H9 (cell line): Measurements from ENCODE around the gene IL17F. TPM values are rescaled to one million over a fixed set of nuclear protein-coding genes. Genes with fewer than 3 reads are reported as not detected.

ENCODE experiments used
- DNase-seq: peaks from one replicate; pipeline ENCODE4 v3.0.0-alpha.2; 2017
- H2AFZ ChIP-seq: one replicate; pipeline ENCODE4 v1.6.1; 2013; ENCODE audit warnings: mild to moderate bottlenecking, low read length, control low read depth, moderate library complexity
- H2AK5ac ChIP-seq: 2 replicates; pipeline ENCODE4 v1.6.1; 2013; ENCODE audit warnings: low read length, control low read depth, mixed read lengths; ENCODE audit not compliant: insufficient read length
- H2BK120ac ChIP-seq: one replicate; pipeline ENCODE4 v1.6.1; 2013; ENCODE audit warnings: low read depth, mild to moderate bottlenecking, low read length, control low read depth, inconsistent platforms; ENCODE audit not compliant: poor library complexity, severe bottlenecking
- H2BK12ac ChIP-seq: 2 replicates; pipeline ENCODE4 v1.6.1; 2013; ENCODE audit warnings: low read length, control low read depth, mixed read lengths, low read depth; ENCODE audit not compliant: insufficient read length
- H2BK15ac ChIP-seq: 2 replicates; pipeline ENCODE4 v1.6.1; 2013; ENCODE audit warnings: low read depth, low read length, control low read depth
- H2BK20ac ChIP-seq: one replicate; pipeline ENCODE4 v1.6.1; 2013; ENCODE audit warnings: low read depth, mild to moderate bottlenecking, low read length, control low read depth, inconsistent platforms; ENCODE audit not compliant: poor library complexity, severe bottlenecking
- H2BK5ac ChIP-seq: 2 replicates; pipeline ENCODE4 v1.6.1; 2013; ENCODE audit warnings: low read length, control low read depth, mixed read lengths; ENCODE audit not compliant: insufficient read length
- H3K14ac ChIP-seq: 2 replicates; pipeline ENCODE4 v1.6.1; 2013; ENCODE audit warnings: low read length, control low read depth; ENCODE audit not compliant: insufficient read depth
- H3K18ac ChIP-seq: 2 replicates; pipeline ENCODE4 v1.6.1; 2013; ENCODE audit warnings: low read depth, mild to moderate bottlenecking, mixed read lengths, low read length, control low read depth; ENCODE audit not compliant: insufficient read length
- H3K23ac ChIP-seq: 2 replicates; pipeline ENCODE4 v1.6.1; 2013; ENCODE audit warnings: low read length, control low read depth, mixed read lengths, low read depth; ENCODE audit not compliant: insufficient read length
- H3K23me2 ChIP-seq: 2 replicates; pipeline ENCODE4 v1.6.1; 2013; ENCODE audit warnings: low read depth, mild to moderate bottlenecking, mixed read lengths, low read length, control low read depth; ENCODE audit not compliant: insufficient read length, poor library complexity, severe bottlenecking
- H3K27ac ChIP-seq: 2 replicates; pipeline ENCODE4 v1.5.1; 2013; ENCODE audit warnings: low read length, control low read depth, mixed read lengths, low read depth; ENCODE audit not compliant: insufficient read length
- H3K27me3 ChIP-seq: 2 replicates; pipeline ENCODE4 v1.6.1; 2013; ENCODE audit warnings: low read length, control low read depth, inconsistent platforms; ENCODE audit not compliant: insufficient read depth
- H3K4ac ChIP-seq: 2 replicates; pipeline ENCODE4 v1.6.1; 2013; ENCODE audit warnings: low read depth, mild to moderate bottlenecking, control low read depth, inconsistent platforms, low read length, moderate library complexity
- H3K4me1 ChIP-seq: 2 replicates; pipeline ENCODE4 v1.6.1; 2013; ENCODE audit warnings: low read length, control low read depth, inconsistent platforms; ENCODE audit not compliant: insufficient read depth
- H3K4me2 ChIP-seq: 2 replicates; pipeline ENCODE4 v1.6.1; 2013; ENCODE audit warnings: low read length, control low read depth, mixed read lengths; ENCODE audit not compliant: insufficient read length, insufficient read depth
- H3K56ac ChIP-seq: 2 replicates; pipeline ENCODE4 v1.6.1; 2013; ENCODE audit warnings: low read depth, mild to moderate bottlenecking, mixed read lengths, low read length, control low read depth; ENCODE audit not compliant: insufficient read length
- H3K79me1 ChIP-seq: 2 replicates; pipeline ENCODE4 v1.6.1; 2013; ENCODE audit warnings: low read depth, mild to moderate bottlenecking, moderate library complexity, low read length, control low read depth, inconsistent platforms; ENCODE audit not compliant: insufficient read depth, poor library complexity, severe bottlenecking
- H3K79me2 ChIP-seq: 2 replicates; pipeline ENCODE4 v1.6.1; 2013; ENCODE audit warnings: low read length, control low read depth, inconsistent platforms; ENCODE audit not compliant: insufficient read depth
- H3K9ac ChIP-seq: 2 replicates; pipeline ENCODE4 v1.6.1; 2013; ENCODE audit warnings: low read length, control low read depth, mixed read lengths; ENCODE audit not compliant: insufficient read length; ENCODE audit errors: extremely low read depth
- H3K9me3 ChIP-seq: one replicate; pipeline ENCODE4 v1.6.1; 2013; ENCODE audit warnings: low read depth, low read length, inconsistent platforms; ENCODE audit not compliant: control insufficient read depth
- H3T11ph ChIP-seq: one replicate; pipeline ENCODE4 v1.6.1; 2013; ENCODE audit warnings: mild to moderate bottlenecking, low read length, control low read depth, inconsistent platforms
- H4K20me1 ChIP-seq: one replicate; pipeline ENCODE4 v1.6.1; 2013; ENCODE audit not compliant: control insufficient read depth, insufficient read length, insufficient read depth
- H4K5ac ChIP-seq: 2 replicates; pipeline ENCODE4 v1.6.1; 2013; ENCODE audit warnings: low read depth, mild to moderate bottlenecking, mixed read lengths, low read length, control low read depth; ENCODE audit not compliant: insufficient read length
- H4K8ac ChIP-seq: replicated peaks from 2 replicates; pipeline ENCODE4 v1.6.1; 2013; ENCODE audit warnings: low read length, control low read depth, mixed read lengths, low read depth; ENCODE audit not compliant: insufficient read length
- H4K91ac ChIP-seq: 2 replicates; pipeline ENCODE4 v1.6.1; 2013; ENCODE audit warnings: low read depth, mild to moderate bottlenecking, moderate library complexity, mixed read lengths, low read length, control low read depth; ENCODE audit not compliant: insufficient read length
- H3K27ac Mint-ChIP-seq, 3 experiments: 2 replicates in 2 of 3; 3 replicates in 1 of 3; pipeline ENCODE4 v1.8.0; 2020 to 2021; ENCODE audit warnings: mixed read lengths in 3 of 3, mild to moderate bottlenecking in 1 of 3, moderate library complexity in 1 of 3
- H3K27me3 Mint-ChIP-seq: 2 replicates; pipeline ENCODE4 v1.8.0; 2021; ENCODE audit warnings: low read depth, mild to moderate bottlenecking, moderate library complexity, mixed read lengths
- H3K36me3 Mint-ChIP-seq, 3 experiments: 2 replicates in 2 of 3; 3 replicates in 1 of 3; pipeline ENCODE4 v1.8.0; 2020 to 2021; ENCODE audit warnings: low read depth in 3 of 3, mixed read lengths in 3 of 3; ENCODE audit not compliant: insufficient read depth in 1 of 3
- H3K4me1 Mint-ChIP-seq, 2 experiments: 2 replicates each; pipeline ENCODE4 v1.8.0; 2020; ENCODE audit warnings: mixed read lengths in 2 of 2
- H3K4me3 Mint-ChIP-seq, 2 experiments: 2 replicates in 1 of 2; 3 replicates in 1 of 2; pipeline ENCODE4 v1.8.0; 2020 to 2021; ENCODE audit warnings: mild to moderate bottlenecking in 2 of 2, mixed read lengths in 2 of 2, moderate library complexity in 1 of 2
- H3K9me3 Mint-ChIP-seq, 2 experiments: 2 replicates in 1 of 2; 3 replicates in 1 of 2; pipeline ENCODE4 v1.8.0; 2020; ENCODE audit warnings: mild to moderate bottlenecking in 2 of 2, mixed read lengths in 2 of 2, moderate library complexity in 1 of 2
- WGBS: extraction: QIAGEN DNeasy Blood & Tissue Kit; methylation state at CpG from one replicate; pipeline ENCODE4 v1.1.7; 2013; ENCODE audit warnings: missing lambda C conversion rate, low lambda C conversion rate, mixed read lengths; ENCODE audit not compliant: insufficient read length; ENCODE audit errors: extremely low coverage; 5-methylcytosine and 5-hydroxymethylcytosine counted together
- total RNA-seq: library from RNA; stranded (reverse); gene quantifications from 2 replicates; pipeline ENCODE4 v1.2.1, GENCODE V29; 2021
- TF ChIP-seq, protein P1 (sequence below): fragments of 200-600 bp; sonication (generic); conservative IDR thresholded peaks from 3 replicates; pipeline ENCODE4 v1.8.0; 2021; ENCODE audit warnings: antibody characterized with exemption, mild to moderate bottlenecking

The IL17F gene
- total RNA-seq, 1 experiment from 2014 or later, result not detected

- H3K27me3 ChIP-seq, result no peaks in the 10 kb centered on the region
- no peak overlapping the region for H3K4me2 ChIP-seq
- no peaks in the 10 kb centered on the region for H3K23me2 ChIP-seq
- no peak overlapping the region for H3K4ac ChIP-seq
- no peak overlapping the region for H4K91ac ChIP-seq
- H3K4me3 Mint-ChIP-seq, result no peak overlapping the region
- TF ChIP-seq, protein P1, sequence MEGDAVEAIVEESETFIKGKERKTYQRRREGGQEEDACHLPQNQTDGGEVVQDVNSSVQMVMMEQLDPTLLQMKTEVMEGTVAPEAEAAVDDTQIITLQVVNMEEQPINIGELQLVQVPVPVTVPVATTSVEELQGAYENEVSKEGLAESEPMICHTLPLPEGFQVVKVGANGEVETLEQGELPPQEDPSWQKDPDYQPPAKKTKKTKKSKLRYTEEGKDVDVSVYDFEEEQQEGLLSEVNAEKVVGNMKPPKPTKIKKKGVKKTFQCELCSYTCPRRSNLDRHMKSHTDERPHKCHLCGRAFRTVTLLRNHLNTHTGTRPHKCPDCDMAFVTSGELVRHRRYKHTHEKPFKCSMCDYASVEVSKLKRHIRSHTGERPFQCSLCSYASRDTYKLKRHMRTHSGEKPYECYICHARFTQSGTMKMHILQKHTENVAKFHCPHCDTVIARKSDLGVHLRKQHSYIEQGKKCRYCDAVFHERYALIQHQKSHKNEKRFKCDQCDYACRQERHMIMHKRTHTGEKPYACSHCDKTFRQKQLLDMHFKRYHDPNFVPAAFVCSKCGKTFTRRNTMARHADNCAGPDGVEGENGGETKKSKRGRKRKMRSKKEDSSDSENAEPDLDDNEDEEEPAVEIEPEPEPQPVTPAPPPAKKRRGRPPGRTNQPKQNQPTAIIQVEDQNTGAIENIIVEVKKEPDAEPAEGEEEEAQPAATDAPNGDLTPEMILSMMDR, result no peak
- no peaks in the 10 kb centered on the region for H3K79me1 ChIP-seq
- peaks cover 68 to 96% (median 94%) of the 10 kb centered on the region in 3 experiments; a peak in 6 of 7 replicates for H3K36me3 Mint-ChIP-seq
- no peak overlapping the region for H3K23ac ChIP-seq
- H4K8ac ChIP-seq, result no peak overlapping the region
- H3K27me3 Mint-ChIP-seq, result no peaks in the 10 kb centered on the region; the same call in none of the 2 replicates
- no peak overlapping the region for H3K27ac ChIP-seq
- no peak overlapping the region for H2BK15ac ChIP-seq
- no peak overlapping the region for H3K27ac Mint-ChIP-seq
- no peak overlapping the region for H2AK5ac ChIP-seq
- no peak overlapping the region for H3K18ac ChIP-seq
- no peaks in the 10 kb centered on the region for H3K9me3 Mint-ChIP-seq
- no peaks in the 10 kb centered on the region for H3K79me2 ChIP-seq
- no peak overlapping the region for H2BK120ac ChIP-seq
- DNase-seq, result no peak
- H2BK5ac ChIP-seq, result no peak overlapping the region
- H3K56ac ChIP-seq, result no peak overlapping the region
- no peak overlapping the region for H2BK12ac ChIP-seq
- no CpG with 5 or more reads among the region's 9 CpGs for WGBS
- no peak overlapping the region for H4K5ac ChIP-seq
- H3K9me3 ChIP-seq, result no peaks in the 10 kb centered on the region
- no peak overlapping the region for H2AFZ ChIP-seq
- no peak overlapping the region for H2BK20ac ChIP-seq
- H3K9ac ChIP-seq, result no peak overlapping the region
- no peak overlapping the region for H3T11ph ChIP-seq
- H3K4me1 Mint-ChIP-seq, result 0 out of 4 replicates have a peak, but pooled peaks cover 0 to 4% of the 10 kb centered on the region in 2 experiments
- no peaks in the 10 kb centered on the region for H3K4me1 ChIP-seq
- no peaks in the 10 kb centered on the region for H4K20me1 ChIP-seq
- H3K14ac ChIP-seq, result no peak overlapping the region
Observed at GRCh38 chr6:52271852-52272460, 27.7 kb upstream of the IL17F start.
